Activated T-cell treated with anti-CD3 and anti-CD28 coated beads for 4 hours (primary cell): ENCODE measurements around the gene TMEM18.

Experiments used
- DNase-seq: peaks from one replicate; pipeline ENCODE4 v3.0.0-alpha.2; 2020

The TMEM18 gene

GRCh38 chr2:671787-672605, 5.2 kb downstream of the TMEM18 start:
- DNase-seq: no peak

GRCh38 chr2:671072-671471, 6.1 kb downstream of the TMEM18 start:
- DNase-seq: no peak

GRCh38 chr2:670637-671036, 6.6 kb downstream of the TMEM18 start:
- no peak for DNase-seq

- no peak for DNase-seq
Observed at GRCh38 chr2:669323-669722, 7.9 kb downstream of the TMEM18 start.

GRCh38 chr2:668000-668398, 9.2 kb downstream of the TMEM18 start:
- no peak for DNase-seq

- DNase-seq: no peak
Observed at GRCh38 chr2:667332-667999, 9.7 kb downstream of the TMEM18 start.

- DNase-seq: no peak
Observed at GRCh38 chr2:666441-666840, 10.8 kb downstream of the TMEM18 start.

- DNase-seq: no peak
Observed at GRCh38 chr2:665340-666073, 11.7 kb downstream of the TMEM18 start.

GRCh38 chr2:664063-664462, 13.1 kb downstream of the TMEM18 start:
- no peak for DNase-seq

- no peak for DNase-seq
Observed at GRCh38 chr2:663221-663620, 14.0 kb downstream of the TMEM18 start.

- no peak for DNase-seq
Observed at GRCh38 chr2:661360-661635, 15.9 kb downstream of the TMEM18 start.

- DNase-seq: no peak
Observed at GRCh38 chr2:660586-661359, 16.4 kb downstream of the TMEM18 start.

GRCh38 chr2:660029-660428, 17.2 kb downstream of the TMEM18 start:
- DNase-seq: no peak

- no peak for DNase-seq
Observed at GRCh38 chr2:658426-658825, 18.8 kb downstream of the TMEM18 start.

GRCh38 chr2:657766-658165, 19.4 kb downstream of the TMEM18 start:
- no peak for DNase-seq

GRCh38 chr2:656676-657075, 20.5 kb downstream of the TMEM18 start:
- DNase-seq: no peak

- no peak for DNase-seq
Observed at GRCh38 chr2:655626-656025, 21.6 kb downstream of the TMEM18 start.

GRCh38 chr2:654896-655295, 22.3 kb downstream of the TMEM18 start:
- no peak for DNase-seq

GRCh38 chr2:653645-654425, 23.4 kb downstream of the TMEM18 start:
- no peak for DNase-seq

- DNase-seq: no peak
Observed at GRCh38 chr2:652881-653480, 24.2 kb downstream of the TMEM18 start.

- DNase-seq: no peak
Observed at GRCh38 chr2:651951-652373, 25.2 kb downstream of the TMEM18 start.
